ENCODE results near the gene SRP9. TPM values are rescaled to one million over a fixed set of nuclear protein-coding genes. Genes with fewer than 3 reads are reported as not detected.

The SRP9 gene
- total and polyA plus RNA-seq, 4 donors: 156 to 244 (median 182) TPM

GRCh38 chr1:225817611-225818061, 40.0 kb downstream of the SRP9 start:
- peaks cover 0 to 22% (median 3%) of the 10 kb centered on the region in 4 donors for H3K36me3 ChIP-seq (ENCODE audit: control insufficient read depth in 4 of 4, insufficient read depth in 4 of 4, low read length in 4 of 4)

GRCh38 chr1:225818229-225818628, 40.6 kb downstream of the SRP9 start:
- ATAC-seq (ENCODE audit: insufficient read depth, low FRiP score): no peak
- DNase-seq: no peak
- peak overlapping the region in 1 of 2 donors; percentile 11 for H3K9ac ChIP-seq (ENCODE audit: insufficient read depth in 1 of 2, low read length in 2 of 2)
- H3K27me3 ChIP-seq (ENCODE audit: control insufficient read depth in 3 of 3, insufficient read depth in 3 of 3, low read length in 2 of 3): no peaks in the 10 kb centered on the region
- WGBS, 2 donors: 79 to 84% methylated on average over 7 of the region's 7 CpGs
- H3K36me3 ChIP-seq (ENCODE audit: control insufficient read depth in 4 of 4, insufficient read depth in 4 of 4, low read length in 4 of 4): peaks cover 0 to 25% (median 2%) of the 10 kb centered on the region in 4 donors
- TF ChIP-seq CTCF (IDR thresholded peaks at IDR 0.05; ENCODE audit: control extremely low read depth, extremely low read depth): no peak
- no peak overlapping the region for H3K4me3 ChIP-seq
- peaks cover 19 to 76% (median 48%) of the 10 kb centered on the region in 5 donors for H3K4me1 ChIP-seq (ENCODE audit: control insufficient read depth in 5 of 5, insufficient read depth in 5 of 5, low read length in 5 of 5)
- H3K9me3 ChIP-seq (ENCODE audit: control insufficient read depth in 4 of 4, insufficient read depth in 3 of 4, low read length in 3 of 4): no peaks in the 10 kb centered on the region
- H3K27ac ChIP-seq (ENCODE audit: low read depth in 1 of 2, low read length in 1 of 2): peak overlapping the region in 1 of 2 donors; percentile 50

More at GRCh38 chr1:225817611-225818061, 40.0 kb downstream of the SRP9 start:
- WGBS, 2 donors: 32 to 49% methylated on average over 8 of the region's 8 CpGs
- Histone ChIP-seq H3K4me1 (ENCODE audit: control insufficient read depth in 5 of 5, insufficient read depth in 5 of 5, low read length in 5 of 5) (peaks cover 19 to 82% (median 54%) of the 10 kb centered on the region in 5 donors), H3K9ac (ENCODE audit: insufficient read depth in 1 of 2, low read length in 2 of 2) (peak overlapping the region in 1 of 2 donors; percentile 57), H3K9me3 (ENCODE audit: control insufficient read depth in 4 of 4, insufficient read depth in 3 of 4, low read length in 3 of 4) (no peaks in the 10 kb centered on the region), H3K27ac (ENCODE audit: low read depth in 1 of 2, low read length in 1 of 2) (peak overlapping the region; percentile 77 to 94), H3K27me3 (ENCODE audit: control insufficient read depth in 3 of 3, insufficient read depth in 3 of 3, low read length in 2 of 3) (no peaks in the 10 kb centered on the region), H3K4me3 (no peak overlapping the region)
- peak; percentile 69 for ATAC-seq (ENCODE audit: insufficient read depth, low FRiP score)
- TF ChIP-seq CTCF (IDR thresholded peaks at IDR 0.05; ENCODE audit: control extremely low read depth, extremely low read depth): no peak
- peak in 2 of 3 donors; percentile 48 to 64 for DNase-seq

- 77 to 92% methylated on average over 12 of the region's 12 CpGs for WGBS, 2 donors
- no peak for ATAC-seq (ENCODE audit: insufficient read depth, low FRiP score)
- DNase-seq: no peak
- Histone ChIP-seq H3K36me3 (ENCODE audit: control insufficient read depth in 4 of 4, insufficient read depth in 4 of 4, low read length in 4 of 4) (peaks cover 0 to 30% (median 2%) of the 10 kb centered on the region in 4 donors), H3K27me3 (ENCODE audit: control insufficient read depth in 3 of 3, insufficient read depth in 3 of 3, low read length in 2 of 3) (no peaks in the 10 kb centered on the region), H3K9me3 (ENCODE audit: control insufficient read depth in 4 of 4, insufficient read depth in 3 of 4, low read length in 3 of 4) (no peaks in the 10 kb centered on the region), H3K27ac (ENCODE audit: low read depth in 1 of 2, low read length in 1 of 2) (peak overlapping the region in 1 of 2 donors; percentile 63), H3K4me3 (no peak overlapping the region), H3K9ac (ENCODE audit: insufficient read depth in 1 of 2, low read length in 2 of 2) (no peak overlapping the region), H3K4me1 (ENCODE audit: control insufficient read depth in 5 of 5, insufficient read depth in 5 of 5, low read length in 5 of 5) (peaks cover 19 to 69% (median 35%) of the 10 kb centered on the region in 5 donors)
- TF ChIP-seq CTCF (IDR thresholded peaks at IDR 0.05; ENCODE audit: control extremely low read depth, extremely low read depth): no peak
Measured at GRCh38 chr1:225819346-225820192, 41.9 kb downstream of the SRP9 start.

Measured in lung (tissue), 12 donors.